ENCODE data around the gene PIEZO2. TPM values are rescaled to one million over a fixed set of nuclear protein-coding genes. Genes with fewer than 3 reads are reported as not detected.

PIEZO2 gene
- total RNA-seq, 1 donor from 2014 or later = 1.7 TPM

- Mint-ChIP-seq H3K9me3 (ENCODE audit: low read depth) (no peaks in the 10 kb centered on the region), H3K27ac (no peak overlapping the region), H3K36me3 (ENCODE audit: insufficient read depth) (no peaks in the 10 kb centered on the region), H3K27me3 (peaks cover 86% of the 10 kb centered on the region), H3K4me3 (ENCODE audit: low read depth) (no peak overlapping the region), H3K4me1 (ENCODE audit: low read depth) (peaks cover 2% of the 10 kb centered on the region)
- DNase-seq (ENCODE audit: low spot score, unreplicated experiment) = no peak
- TF ChIP-seq CTCF (IDR thresholded peaks at IDR 0.05; ENCODE audit: unreplicated experiment) = no peak
These were observed 42.5 kb downstream of the PIEZO2 start for GRCh38 chr18:11106894-11107293.

- Mint-ChIP-seq H3K27ac (no peak overlapping the region), H3K4me3 (ENCODE audit: low read depth) (no peak overlapping the region), H3K36me3 (ENCODE audit: insufficient read depth) (no peaks in the 10 kb centered on the region), H3K9me3 (ENCODE audit: low read depth) (no peaks in the 10 kb centered on the region), H3K27me3 (peaks cover 90% of the 10 kb centered on the region), H3K4me1 (ENCODE audit: low read depth) (peaks cover 2% of the 10 kb centered on the region)
- TF ChIP-seq CTCF (IDR thresholded peaks at IDR 0.05; ENCODE audit: unreplicated experiment) = no peak
- DNase-seq (ENCODE audit: low spot score, unreplicated experiment) = no peak
These were observed 43.9 kb downstream of the PIEZO2 start for GRCh38 chr18:11105463-11105862.

GRCh38 chr18:11104307-11104706 is 45.1 kb downstream of the PIEZO2 start:
- H3K4me3 Mint-ChIP-seq (ENCODE audit: low read depth) = no peak overlapping the region
- no peak for DNase-seq (ENCODE audit: low spot score, unreplicated experiment)
- H3K9me3 Mint-ChIP-seq (ENCODE audit: low read depth) = no peaks in the 10 kb centered on the region
- no peak overlapping the region for H3K27ac Mint-ChIP-seq
- no peaks in the 10 kb centered on the region for H3K36me3 Mint-ChIP-seq (ENCODE audit: insufficient read depth)
- H3K27me3 Mint-ChIP-seq = peaks cover 90% of the 10 kb centered on the region
- TF ChIP-seq CTCF (IDR thresholded peaks at IDR 0.05; ENCODE audit: unreplicated experiment) = no peak
- peaks cover 2% of the 10 kb centered on the region for H3K4me1 Mint-ChIP-seq (ENCODE audit: low read depth)

- H3K27ac Mint-ChIP-seq = no peak overlapping the region
- peaks cover 90% of the 10 kb centered on the region for H3K27me3 Mint-ChIP-seq
- no peak for TF ChIP-seq CTCF (IDR thresholded peaks at IDR 0.05; ENCODE audit: unreplicated experiment)
- no peak for DNase-seq (ENCODE audit: low spot score, unreplicated experiment)
- no peaks in the 10 kb centered on the region for H3K4me1 Mint-ChIP-seq (ENCODE audit: low read depth)
- H3K36me3 Mint-ChIP-seq (ENCODE audit: insufficient read depth) = no peaks in the 10 kb centered on the region
- no peaks in the 10 kb centered on the region for H3K9me3 Mint-ChIP-seq (ENCODE audit: low read depth)
- H3K4me3 Mint-ChIP-seq (ENCODE audit: low read depth) = no peak overlapping the region
These were observed 52.3 kb downstream of the PIEZO2 start for GRCh38 chr18:11096839-11097750.

- H3K27ac Mint-ChIP-seq = no peak overlapping the region
- no peaks in the 10 kb centered on the region for H3K36me3 Mint-ChIP-seq (ENCODE audit: insufficient read depth)
- no peak overlapping the region for H3K4me3 Mint-ChIP-seq (ENCODE audit: low read depth)
- no peak for DNase-seq (ENCODE audit: low spot score, unreplicated experiment)
- H3K27me3 Mint-ChIP-seq = peaks cover 90% of the 10 kb centered on the region
- no peak for TF ChIP-seq CTCF (IDR thresholded peaks at IDR 0.05; ENCODE audit: unreplicated experiment)
- H3K4me1 Mint-ChIP-seq (ENCODE audit: low read depth) = no peaks in the 10 kb centered on the region
- no peaks in the 10 kb centered on the region for H3K9me3 Mint-ChIP-seq (ENCODE audit: low read depth)
These were observed 53.0 kb downstream of the PIEZO2 start for GRCh38 chr18:11096411-11096810.
